Vagina (tissue), 2 donors: ENCODE measurements around the gene FAM8A1.

ENCODE experiments used
- CTCF ChIP-seq, 3 experiments: fragments of 450-650 bp in 2 of 3; fragments of 200-600 bp in 1 of 3; sonication (generic) in 1 of 3; IDR thresholded peaks; one replicate each; pipeline ENCODE4 v1.5.1; 2017 to 2019; ENCODE audit warnings: antibody characterized with exemption in 3 of 3, mild to moderate bottlenecking in 2 of 3, moderate library complexity in 2 of 3
- POLR2A ChIP-seq, 2 donors: fragments of 450-650 bp; IDR thresholded peaks; one replicate each; pipeline ENCODE4 v1.6.1; 2017; ENCODE audit warnings: antibody characterized with exemption in 2 of 2, mild to moderate bottlenecking in 2 of 2, moderate library complexity in 2 of 2

- TF ChIP-seq CTCF (IDR thresholded peaks at IDR 0.05), result no peak
- no peak for TF ChIP-seq POLR2A (IDR thresholded peaks at IDR 0.05)
Measured at GRCh38 chr6:17552861-17553260, 47.2 kb upstream of the FAM8A1 start.
